Endometrial microvascular endothelial cells (primary cell): ENCODE data around the gene HEATR5A. TPM values are rescaled to one million over a fixed set of nuclear protein-coding genes. Genes with fewer than 3 reads are reported as not detected.

Experiments
- in situ Hi-C: cut with HindIII; loops from 2 replicates; pipeline ENCODE4 v1.10.0; 2017; ENCODE audit warnings: low sequenced_read_pairs, low pct_unique_long_range_greater_than_20kb; ENCODE audit errors: inconsistent ontology term
- total RNA-seq: library from RNA; depleted of rRNA; stranded (reverse); fragments of >200 nt; gene quantifications from one replicate; pipeline ENCODE4 v1.2.3, GENCODE V29; 2015; ENCODE audit errors: inconsistent ontology term

HEATR5A gene
- total RNA-seq, 1 donor from 2014 or later = 18.6 TPM

DNA sequence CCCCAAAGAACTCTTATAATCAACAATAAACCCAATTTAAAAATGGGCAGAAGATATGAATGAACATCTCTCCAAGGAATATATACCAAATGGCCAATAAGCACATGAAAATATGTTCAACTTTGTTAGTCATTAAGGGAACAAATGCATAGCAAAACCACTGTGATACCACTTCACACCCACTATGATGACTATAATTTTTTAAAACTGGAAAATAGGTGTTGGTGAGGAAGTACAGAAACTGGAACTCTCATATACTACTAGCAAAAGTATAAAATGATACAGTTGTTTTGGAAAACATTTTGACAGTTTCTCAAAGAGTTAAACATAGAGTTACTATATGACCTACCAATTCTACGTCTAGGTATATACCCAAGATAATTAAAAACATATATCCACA lies 9.4 kb upstream of the HEATR5A start:
- in situ Hi-C loops = no loop called here

- in situ Hi-C loops = no loop called here
Observed at GRCh38 chr14:31428011-31428410, 7.7 kb upstream of the HEATR5A start.

- in situ Hi-C loops = no loop called here
Observed at GRCh38 chr14:31426663-31427062, 6.3 kb upstream of the HEATR5A start.

- in situ Hi-C loops = no loop called here
Observed at GRCh38 chr14:31425905-31426304, 5.6 kb upstream of the HEATR5A start.

- in situ Hi-C loops = no loop called here
Observed at GRCh38 chr14:31421200-31421599, 850 bp upstream of the HEATR5A start.

- in situ Hi-C loops = no loop called here
Observed at GRCh38 chr14:31419967-31420318, 407 bp downstream of the HEATR5A start.

- in situ Hi-C loops = no loop called here
Observed at GRCh38 chr14:31419179-31419966, 977 bp downstream of the HEATR5A start.

GRCh38 chr14:31418440-31418839 lies 1.9 kb downstream of the HEATR5A start:
- in situ Hi-C loops = no loop called here

- in situ Hi-C loops = no loop called here
Observed at GRCh38 chr14:31414190-31414833, 6.0 kb downstream of the HEATR5A start.

GRCh38 chr14:31411218-31411727 lies 9.1 kb downstream of the HEATR5A start:
- in situ Hi-C loops = no loop called here

- in situ Hi-C loops = no loop called here
Observed at GRCh38 chr14:31410048-31410650, 10.2 kb downstream of the HEATR5A start.

GRCh38 chr14:31408421-31408820 lies 11.9 kb downstream of the HEATR5A start:
- in situ Hi-C loops = no loop called here

DNA sequence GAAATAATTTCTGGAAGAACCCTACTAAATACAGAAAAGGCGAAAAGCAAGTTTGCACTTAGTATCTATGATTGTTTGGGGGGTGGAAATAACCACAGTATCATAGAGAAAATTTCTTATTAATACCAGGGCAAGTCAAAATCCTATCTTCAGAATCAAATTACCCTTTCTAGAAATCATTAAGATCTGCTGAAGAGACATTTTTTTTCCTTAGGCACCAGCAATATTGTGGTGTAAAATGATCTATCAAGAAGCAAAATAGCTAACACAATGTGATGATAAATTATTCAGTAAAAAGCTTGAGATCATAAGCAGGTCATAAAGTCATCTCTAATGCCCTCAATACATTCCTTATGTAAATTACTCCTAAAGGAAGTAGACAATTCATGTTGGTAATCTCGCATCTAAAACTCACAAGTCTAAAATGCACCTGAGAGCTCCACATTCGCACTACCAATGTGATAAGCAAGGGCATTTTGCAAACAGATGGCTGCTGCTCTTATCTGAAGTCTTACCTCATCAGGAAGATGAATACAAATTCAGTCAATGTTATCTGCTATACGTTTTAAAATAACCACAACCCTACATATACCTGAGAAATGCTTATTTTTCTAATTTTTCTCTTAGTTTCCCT lies 14.6 kb downstream of the HEATR5A start:
- in situ Hi-C loops = no loop called here

DNA sequence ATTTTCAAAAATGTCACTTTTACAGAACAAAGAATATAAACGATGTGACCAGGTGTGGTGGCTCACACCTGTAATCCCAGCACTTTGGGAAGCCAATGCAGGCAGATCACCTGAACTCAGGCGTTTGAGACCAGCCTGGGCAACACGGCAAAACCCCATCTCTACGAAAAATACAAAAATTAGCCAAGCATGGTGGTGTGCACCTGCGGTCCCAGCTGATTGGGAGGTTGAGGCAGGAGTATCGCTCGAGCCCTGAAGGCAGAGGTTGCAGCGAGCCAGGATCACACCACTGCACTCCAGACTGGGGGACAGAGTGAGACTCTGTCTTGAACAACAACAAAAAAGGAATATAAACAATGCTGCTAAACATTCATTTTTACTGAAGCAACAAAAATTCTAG lies 15.2 kb downstream of the HEATR5A start:
- in situ Hi-C loops = no loop called here

GRCh38 chr14:31403707-31404106 lies 16.6 kb downstream of the HEATR5A start:
- in situ Hi-C loops = no loop called here

- in situ Hi-C loops = no loop called here
Observed at GRCh38 chr14:31402764-31403439, 17.4 kb downstream of the HEATR5A start.

DNA sequence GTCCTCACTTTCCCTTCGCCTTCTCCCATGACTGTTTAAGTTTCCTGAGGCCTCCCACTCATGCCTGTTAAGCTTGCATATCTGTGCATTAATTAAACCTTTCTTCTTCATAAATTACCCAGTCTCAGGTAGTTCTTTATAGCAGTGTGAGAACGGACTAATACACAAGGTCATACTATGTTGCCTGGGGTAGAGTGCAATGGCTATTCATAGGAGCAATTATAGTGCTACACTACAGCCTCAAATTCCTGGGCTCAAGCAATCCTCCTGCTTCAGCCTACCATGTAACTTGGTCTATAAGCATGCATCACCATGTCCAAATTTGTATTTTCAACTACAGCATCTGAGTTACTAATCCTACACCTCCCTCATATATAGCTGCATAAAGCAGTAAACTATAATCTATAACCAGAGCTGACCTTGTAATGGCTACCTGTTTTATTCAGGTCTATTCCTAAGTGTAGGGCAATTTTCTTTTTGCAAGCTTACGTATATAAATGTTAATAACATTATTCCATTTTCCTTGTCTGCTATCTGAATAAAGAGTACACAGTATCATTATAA lies 18.9 kb downstream of the HEATR5A start:
- in situ Hi-C loops = no loop called here

DNA sequence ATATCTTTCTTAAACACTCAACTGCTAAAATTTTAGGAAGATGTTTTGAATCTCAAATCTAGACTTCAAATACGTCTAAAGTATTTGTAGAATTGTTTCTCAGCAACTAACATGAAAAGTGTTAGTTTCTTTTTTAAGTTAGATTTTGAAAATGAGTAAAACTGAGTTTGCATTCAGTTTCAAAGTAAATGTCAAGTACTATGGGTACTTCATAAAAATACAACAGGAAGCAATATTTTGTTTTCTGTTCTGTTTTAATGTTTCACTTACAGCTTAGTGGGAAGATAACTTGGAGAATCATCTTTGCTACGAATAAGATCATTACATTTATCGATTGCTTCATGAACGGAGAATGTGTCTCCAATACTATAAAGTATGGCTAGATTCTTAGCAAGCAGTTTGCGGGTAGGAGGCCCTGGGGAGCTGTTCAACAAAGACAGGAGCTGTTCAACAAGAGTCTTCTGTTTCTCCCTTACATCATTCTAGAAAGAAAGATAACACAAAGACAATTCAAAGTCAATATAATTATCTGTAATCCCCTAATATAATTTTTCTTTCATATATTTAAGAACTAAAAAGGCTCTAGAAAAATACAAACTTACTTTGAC lies 20.2 kb downstream of the HEATR5A start:
- in situ Hi-C loops = no loop called here
